ENCODE data around the gene BNIP3.

The BNIP3 gene

GRCh38 chr10:131959841-131960240 is 21.9 kb downstream of the BNIP3 start:
- TF ChIP-seq YY1 (IDR thresholded peaks at IDR 0.05; ENCODE audit: low read depth) = no peak
- no peak for TF ChIP-seq CEBPB (IDR thresholded peaks at IDR 0.05)
- no peak for TF ChIP-seq ZBTB7A (IDR thresholded peaks at IDR 0.05; ENCODE audit: low read depth)
- TF ChIP-seq, protein P1, sequence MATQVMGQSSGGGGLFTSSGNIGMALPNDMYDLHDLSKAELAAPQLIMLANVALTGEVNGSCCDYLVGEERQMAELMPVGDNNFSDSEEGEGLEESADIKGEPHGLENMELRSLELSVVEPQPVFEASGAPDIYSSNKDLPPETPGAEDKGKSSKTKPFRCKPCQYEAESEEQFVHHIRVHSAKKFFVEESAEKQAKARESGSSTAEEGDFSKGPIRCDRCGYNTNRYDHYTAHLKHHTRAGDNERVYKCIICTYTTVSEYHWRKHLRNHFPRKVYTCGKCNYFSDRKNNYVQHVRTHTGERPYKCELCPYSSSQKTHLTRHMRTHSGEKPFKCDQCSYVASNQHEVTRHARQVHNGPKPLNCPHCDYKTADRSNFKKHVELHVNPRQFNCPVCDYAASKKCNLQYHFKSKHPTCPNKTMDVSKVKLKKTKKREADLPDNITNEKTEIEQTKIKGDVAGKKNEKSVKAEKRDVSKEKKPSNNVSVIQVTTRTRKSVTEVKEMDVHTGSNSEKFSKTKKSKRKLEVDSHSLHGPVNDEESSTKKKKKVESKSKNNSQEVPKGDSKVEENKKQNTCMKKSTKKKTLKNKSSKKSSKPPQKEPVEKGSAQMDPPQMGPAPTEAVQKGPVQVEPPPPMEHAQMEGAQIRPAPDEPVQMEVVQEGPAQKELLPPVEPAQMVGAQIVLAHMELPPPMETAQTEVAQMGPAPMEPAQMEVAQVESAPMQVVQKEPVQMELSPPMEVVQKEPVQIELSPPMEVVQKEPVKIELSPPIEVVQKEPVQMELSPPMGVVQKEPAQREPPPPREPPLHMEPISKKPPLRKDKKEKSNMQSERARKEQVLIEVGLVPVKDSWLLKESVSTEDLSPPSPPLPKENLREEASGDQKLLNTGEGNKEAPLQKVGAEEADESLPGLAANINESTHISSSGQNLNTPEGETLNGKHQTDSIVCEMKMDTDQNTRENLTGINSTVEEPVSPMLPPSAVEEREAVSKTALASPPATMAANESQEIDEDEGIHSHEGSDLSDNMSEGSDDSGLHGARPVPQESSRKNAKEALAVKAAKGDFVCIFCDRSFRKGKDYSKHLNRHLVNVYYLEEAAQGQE (IDR thresholded peaks at IDR 0.05; ENCODE audit: low read depth) = no peak
- no peak for TF ChIP-seq RAD21 (IDR thresholded peaks at IDR 0.05; ENCODE audit: low read depth)
- TF ChIP-seq TEAD4 (IDR thresholded peaks at IDR 0.05) = no peak
- TF ChIP-seq, protein P2, sequence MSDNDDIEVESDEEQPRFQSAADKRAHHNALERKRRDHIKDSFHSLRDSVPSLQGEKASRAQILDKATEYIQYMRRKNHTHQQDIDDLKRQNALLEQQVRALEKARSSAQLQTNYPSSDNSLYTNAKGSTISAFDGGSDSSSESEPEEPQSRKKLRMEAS (IDR thresholded peaks at IDR 0.05) = no peak
- no peak for TF ChIP-seq TAF1 (IDR thresholded peaks at IDR 0.05; ENCODE audit: low read depth)
- no peak for TF ChIP-seq EP300 (IDR thresholded peaks at IDR 0.05; ENCODE audit: borderline replicate concordance)
- TF ChIP-seq USF1 (IDR thresholded peaks at IDR 0.05) = no peak
- no peak for TF ChIP-seq EGR1 (IDR thresholded peaks at IDR 0.05)
- no peak for TF ChIP-seq NFIC (IDR thresholded peaks at IDR 0.05)
- no peak for TF ChIP-seq TCF12 (IDR thresholded peaks at IDR 0.05; ENCODE audit: low read depth)
- no peak for TF ChIP-seq FOXM1 (IDR thresholded peaks at IDR 0.05; ENCODE audit: borderline replicate concordance, low read depth)
- TF ChIP-seq CREB1 (IDR thresholded peaks at IDR 0.05; ENCODE audit: low read depth) = no peak

DNA sequence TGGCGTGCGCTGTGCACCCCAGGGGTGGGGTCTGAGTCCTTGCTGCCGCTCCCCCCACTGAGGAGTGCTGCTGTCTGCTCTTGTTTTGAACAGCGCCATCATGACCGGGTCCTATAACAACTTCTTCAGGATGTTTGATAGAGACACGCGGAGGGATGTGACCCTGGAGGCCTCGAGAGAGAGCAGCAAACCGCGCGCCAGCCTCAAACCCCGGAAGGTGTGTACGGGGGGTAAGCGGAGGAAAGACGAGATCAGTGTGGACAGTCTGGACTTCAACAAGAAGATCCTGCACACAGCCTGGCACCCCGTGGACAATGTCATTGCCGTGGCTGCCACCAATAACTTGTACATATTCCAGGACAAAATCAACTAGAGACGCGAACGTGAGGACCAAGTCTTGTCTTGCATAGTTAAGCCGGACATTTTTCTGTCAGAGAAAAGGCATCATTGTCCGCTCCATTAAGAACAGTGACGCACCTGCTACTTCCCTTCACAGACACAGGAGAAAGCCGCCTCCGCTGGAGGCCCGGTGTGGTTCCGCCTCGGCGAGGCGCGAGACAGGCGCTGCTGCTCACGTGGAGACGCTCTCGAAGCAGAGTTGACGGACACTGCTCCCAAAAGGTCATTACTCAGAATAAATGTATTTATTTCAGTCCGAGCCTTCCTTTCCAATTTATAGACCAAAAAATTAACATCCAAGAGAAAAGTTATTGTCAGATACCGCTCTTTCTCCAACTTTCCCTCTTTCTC is 26.0 kb downstream of the BNIP3 start:
- TF ChIP-seq RAD21 (IDR thresholded peaks at IDR 0.05; ENCODE audit: low read depth) (no peak), TAF1 (IDR thresholded peaks at IDR 0.05; ENCODE audit: low read depth) (no peak)

GRCh38 chr10:131954356-131954965 is 27.3 kb downstream of the BNIP3 start:
- TF ChIP-seq TCF12 (IDR thresholded peaks at IDR 0.05; ENCODE audit: low read depth) (no peak), CEBPB (IDR thresholded peaks at IDR 0.05) (no peak), CREB1 (IDR thresholded peaks at IDR 0.05; ENCODE audit: low read depth) (no peak), TAF1 (IDR thresholded peaks at IDR 0.05; ENCODE audit: low read depth) (no peak), EGR1 (IDR thresholded peaks at IDR 0.05) (no peak), EP300 (IDR thresholded peaks at IDR 0.05; ENCODE audit: borderline replicate concordance) (no peak), NFIC (IDR thresholded peaks at IDR 0.05) (no peak), TEAD4 (IDR thresholded peaks at IDR 0.05) (no peak), RAD21 (IDR thresholded peaks at IDR 0.05; ENCODE audit: low read depth) (no peak), FOXM1 (IDR thresholded peaks at IDR 0.05; ENCODE audit: borderline replicate concordance, low read depth) (no peak), USF1 (IDR thresholded peaks at IDR 0.05) (no peak), ZBTB7A (IDR thresholded peaks at IDR 0.05; ENCODE audit: low read depth) (no peak), YY1 (IDR thresholded peaks at IDR 0.05; ENCODE audit: low read depth) (no peak)
- TF ChIP-seq, protein P2 (IDR thresholded peaks at IDR 0.05) = no peak
- TF ChIP-seq, protein P1 (IDR thresholded peaks at IDR 0.05; ENCODE audit: low read depth) = no peak

DNA sequence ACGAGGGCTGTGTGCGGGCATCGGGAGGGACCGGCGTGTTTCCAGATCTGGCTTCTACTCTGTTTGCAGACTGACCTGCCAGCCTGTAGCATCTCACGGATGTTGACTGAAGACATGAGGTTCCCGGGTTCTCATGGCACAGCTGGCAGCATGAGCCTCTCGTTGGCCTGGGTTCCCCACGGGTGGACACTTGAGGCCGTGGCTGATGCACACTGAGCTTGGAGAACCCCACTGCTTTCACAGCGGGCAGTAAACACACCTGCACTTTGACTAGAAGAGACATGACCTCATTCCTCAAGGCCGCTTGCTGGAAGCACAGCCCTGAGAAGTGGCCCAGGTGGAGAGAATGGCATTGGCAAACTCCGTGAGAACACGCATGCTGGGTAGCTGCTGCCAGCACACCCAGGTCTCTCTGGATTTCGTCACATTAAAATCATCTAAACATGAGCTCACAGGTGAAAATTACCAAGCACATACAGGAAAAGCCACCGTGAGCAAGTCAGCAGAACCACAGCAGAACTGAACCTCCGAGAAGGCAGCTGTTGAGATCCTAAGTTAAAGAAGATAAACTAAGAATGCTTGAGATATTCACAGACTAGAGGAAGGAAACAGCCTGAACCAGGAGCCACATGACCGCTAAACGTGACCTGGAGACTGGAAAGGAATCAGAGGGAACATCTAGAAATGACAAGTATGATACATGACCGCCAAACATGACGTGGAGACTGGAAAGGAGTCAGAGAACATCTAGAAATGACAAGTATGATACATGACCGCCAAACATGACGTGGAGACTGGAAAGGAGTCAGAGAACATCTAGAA is 32.5 kb downstream of the BNIP3 start:
- TF ChIP-seq, protein P1 (IDR thresholded peaks at IDR 0.05; ENCODE audit: low read depth) = no peak
- TF ChIP-seq EP300 (IDR thresholded peaks at IDR 0.05; ENCODE audit: borderline replicate concordance) = no peak
- no peak for TF ChIP-seq USF1 (IDR thresholded peaks at IDR 0.05)
